A549 (cell line): ENCODE results near the gene ACVR1B. TPM values are rescaled to one million over a fixed set of nuclear protein-coding genes. Genes with fewer than 3 reads are reported as not detected.

ENCODE experiments used
- ATAC-seq, 2 experiments: fragments of 200-7000 bp in 1 of 2; fragments of >200 bp in 1 of 2; cut with Nextera tagmentation in 1 of 2; cut with Tn5 transposase in 1 of 2; 3 replicates each; pipeline versions ENCODE4 v1.8.0 to v1.9.1; 2018 to 2020; ENCODE audit warnings: mild to moderate bottlenecking in 1 of 2, moderate library complexity in 1 of 2
- CTCF ChIA-PET: fragments of 300-600 bp; sonication (Branson Sonifier 250); formaldehyde crosslinking; extraction: SDS; loops from one replicate; lab custom pipeline; 2021; ENCODE audit warnings: antibody characterized with exemption, inconsistent platforms; lab: Yijun Ruan, JAX
- POLR2A ChIA-PET: fragments of 350-600 bp; formaldehyde crosslinking; extraction: SDS; loops from one replicate; lab custom pipeline; 2021; ENCODE audit warnings: antibody characterized with exemption, inconsistent platforms; lab: Yijun Ruan, JAX
- DNase-seq, 2 experiments: peaks; one replicate each; pipeline versions ENCODE4 v3.0.0 to v3.0.0-alpha.2; 2011 to 2016; ENCODE audit warnings: low read depth in 1 of 2, low spot score in 1 of 2
- FAIRE-seq: peaks from 2 replicates; lab custom pipeline; 2011; peaks lifted over from hg19 to GRCh38; lab: Jason Lieb, UNC
- H3K27ac ChIP-seq, 2 experiments: fragments of >200 bp; sonication (Bioruptor Twin); formaldehyde crosslinking; 3 replicates each; pipeline ENCODE4 v1.5.1; 2016 to 2017
- H3K4me1 ChIP-seq: fragments of >200 bp; sonication (Bioruptor Twin); formaldehyde crosslinking; 3 replicates; pipeline ENCODE4 v1.6.1; 2016
- H3K4me2 ChIP-seq: fragments of >200 bp; sonication (Bioruptor Twin); formaldehyde crosslinking; 3 replicates; pipeline ENCODE4 v1.6.1; 2016
- H3K4me3 ChIP-seq: fragments of >200 bp; sonication (Bioruptor Twin); formaldehyde crosslinking; 3 replicates; pipeline ENCODE4 v1.5.1; 2016
- H3K9me3 ChIP-seq: fragments of >200 bp; sonication (Bioruptor Twin); formaldehyde crosslinking; 3 replicates; pipeline ENCODE4 v1.6.1; 2016
- EHF ChIP-seq: fragments of 250-450 bp; sonication (Bioruptor Pico); IDR thresholded peaks from 2 replicates; pipeline ENCODE4 v1.5.0; 2020; ENCODE audit warnings: mild to moderate bottlenecking
- EHMT2 ChIP-seq: fragments of 200-600 bp; sonication (generic); IDR thresholded peaks from 2 replicates; pipeline ENCODE4 v1.6.1; 2016; ENCODE audit warnings: antibody characterized with exemption, low read depth, mild to moderate bottlenecking, moderate library complexity
- EP300 ChIP-seq, 2 experiments: fragments of >200 bp; sonication (Bioruptor Twin); formaldehyde crosslinking; IDR thresholded peaks; 2 replicates in 1 of 2; 3 replicates in 1 of 2; pipeline ENCODE4 v1.6.1; 2016 to 2017
- ESRRA ChIP-seq: fragments of 150-350 bp; IDR thresholded peaks from 2 replicates; pipeline ENCODE4 v1.6.1; 2014; ENCODE audit warnings: mild to moderate bottlenecking, low read length, borderline replicate concordance
- FOSB ChIP-seq: fragments of 250-450 bp; sonication (Bioruptor Pico); IDR thresholded peaks from 2 replicates; pipeline ENCODE4 v1.5.0; 2020; ENCODE audit warnings: mild to moderate bottlenecking, moderate library complexity
- FOSL2 ChIP-seq, 2 experiments: fragments of 450-650 bp in 1 of 2; fragments of >200 bp in 1 of 2; sonication (Bioruptor Twin) in 1 of 2; formaldehyde crosslinking; IDR thresholded peaks; 2 replicates each; pipeline versions ENCODE4 v1.5.0 to v1.6.1; 2016 to 2020; ENCODE audit warnings: mild to moderate bottlenecking in 1 of 2, moderate library complexity in 1 of 2
- HDAC2 ChIP-seq: fragments of 200-600 bp; sonication (generic); IDR thresholded peaks from 2 replicates; pipeline ENCODE4 v1.6.1; 2016
- HOXA7 ChIP-seq: fragments of 250-450 bp; sonication (Bioruptor Pico); IDR thresholded peaks from 2 replicates; pipeline ENCODE4 v1.5.0; 2020; ENCODE audit warnings: mild to moderate bottlenecking, moderate library complexity
- KDM5A ChIP-seq: fragments of 200-600 bp; sonication (generic); IDR thresholded peaks from 2 replicates; pipeline ENCODE4 v1.6.1; 2016; ENCODE audit warnings: antibody characterized with exemption, mild to moderate bottlenecking
- NR3C1 ChIP-seq: fragments of >200 bp; sonication (Bioruptor Twin); formaldehyde crosslinking; IDR thresholded peaks from 3 replicates; pipeline ENCODE4 v1.6.1; 2017
- RCOR1 ChIP-seq: fragments of 150-350 bp; IDR thresholded peaks from 2 replicates; pipeline ENCODE4 v1.6.1; 2014; ENCODE audit warnings: antibody characterized with exemption, low read length, low read depth
- RFX5 ChIP-seq: fragments of 450-650 bp; IDR thresholded peaks from 2 replicates; pipeline ENCODE4 v1.7.1; 2014; ENCODE audit warnings: antibody characterized with exemption, mild to moderate bottlenecking, moderate library complexity
- SMC3 ChIP-seq: fragments of >200 bp; sonication (Bioruptor Twin); formaldehyde crosslinking; IDR thresholded peaks from 3 replicates; pipeline ENCODE4 v1.6.1; 2018; ENCODE audit warnings: inconsistent platforms
- TFCP2L1 ChIP-seq: fragments of 250-450 bp; sonication (Bioruptor Pico); IDR thresholded peaks from 2 replicates; pipeline ENCODE4 v1.5.0; 2021; ENCODE audit warnings: mild to moderate bottlenecking
- WGBS: methylation state at CpG from one replicate; pipeline ENCODE4 v1.1.6; 2017; ENCODE audit errors: missing lambda C conversion rate; 5-methylcytosine and 5-hydroxymethylcytosine counted together
- polyA plus RNA-seq, 4 experiments: library from polyadenylated mRNA; depleted of rRNA in 3 of 4; stranded (reverse); fragments of >200 nt; fragmentation: RNase III in 1 of 4; extraction: RNeasy Plus Mini Kit Qiagen cat#74134 plus additional on column Dnase treatment in 1 of 4; gene quantifications; 2 replicates in 3 of 4; 3 replicates in 1 of 4; pipeline ENCODE4 v1.2.3, GENCODE V29; 2011 to 2017
- TF ChIP-seq, protein P1 (sequence below): fragments of 450-650 bp; IDR thresholded peaks from 2 replicates; pipeline ENCODE4 v1.6.1; 2014; ENCODE audit warnings: antibody characterized with exemption
- TF ChIP-seq, protein P2 (sequence below): IDR thresholded peaks from 2 replicates; pipeline ENCODE4 v1.6.1; 2012; ENCODE audit warnings: low read depth, borderline replicate concordance
- TF ChIP-seq, protein P3 (sequence below): fragments of >200 bp; sonication (Bioruptor Twin); formaldehyde crosslinking; IDR thresholded peaks from 2 replicates; pipeline ENCODE4 v1.6.1; 2016
- TF ChIP-seq, protein P4 (sequence below): fragments of 250-450 bp; sonication (Bioruptor Pico); IDR thresholded peaks from 2 replicates; pipeline ENCODE4 v1.5.0; 2020; ENCODE audit warnings: low read depth, mild to moderate bottlenecking, moderate library complexity

The ACVR1B gene
- polyA plus RNA-seq, 2 of the 4 experiments (the other 2 are of a cell fraction): 15.2 to 18.4 TPM

DNA sequence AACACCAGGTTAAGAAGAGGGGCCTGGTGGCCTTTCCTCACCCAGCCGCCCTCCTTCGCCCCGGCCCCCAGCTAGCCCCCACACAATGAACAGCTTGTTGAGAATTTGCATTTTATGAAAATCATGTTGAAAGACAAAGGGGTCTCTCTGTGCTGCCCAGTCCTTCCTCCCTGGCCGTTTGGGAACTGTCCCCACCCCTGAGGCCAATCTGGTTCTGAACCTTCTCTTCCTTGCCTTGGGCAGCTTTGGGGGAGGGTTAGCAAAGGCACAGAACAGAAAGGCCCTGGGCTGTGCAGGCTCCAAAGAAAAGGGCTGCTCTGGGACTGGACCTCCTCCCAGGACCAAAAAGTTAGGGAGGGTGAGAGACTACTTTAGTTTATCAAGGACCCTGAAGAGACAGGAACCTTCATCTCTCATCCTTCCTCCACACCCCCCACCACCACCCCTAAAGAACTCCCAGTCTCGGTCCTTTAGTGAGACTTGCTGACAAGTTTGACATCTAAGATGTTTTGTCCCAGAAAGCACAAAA is 56.5 kb downstream of the ACVR1B start (continued):
- TF ChIP-seq RCOR1: no peak
- TF ChIP-seq, protein P1, sequence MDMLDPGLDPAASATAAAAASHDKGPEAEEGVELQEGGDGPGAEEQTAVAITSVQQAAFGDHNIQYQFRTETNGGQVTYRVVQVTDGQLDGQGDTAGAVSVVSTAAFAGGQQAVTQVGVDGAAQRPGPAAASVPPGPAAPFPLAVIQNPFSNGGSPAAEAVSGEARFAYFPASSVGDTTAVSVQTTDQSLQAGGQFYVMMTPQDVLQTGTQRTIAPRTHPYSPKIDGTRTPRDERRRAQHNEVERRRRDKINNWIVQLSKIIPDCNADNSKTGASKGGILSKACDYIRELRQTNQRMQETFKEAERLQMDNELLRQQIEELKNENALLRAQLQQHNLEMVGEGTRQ: no peak

DNA sequence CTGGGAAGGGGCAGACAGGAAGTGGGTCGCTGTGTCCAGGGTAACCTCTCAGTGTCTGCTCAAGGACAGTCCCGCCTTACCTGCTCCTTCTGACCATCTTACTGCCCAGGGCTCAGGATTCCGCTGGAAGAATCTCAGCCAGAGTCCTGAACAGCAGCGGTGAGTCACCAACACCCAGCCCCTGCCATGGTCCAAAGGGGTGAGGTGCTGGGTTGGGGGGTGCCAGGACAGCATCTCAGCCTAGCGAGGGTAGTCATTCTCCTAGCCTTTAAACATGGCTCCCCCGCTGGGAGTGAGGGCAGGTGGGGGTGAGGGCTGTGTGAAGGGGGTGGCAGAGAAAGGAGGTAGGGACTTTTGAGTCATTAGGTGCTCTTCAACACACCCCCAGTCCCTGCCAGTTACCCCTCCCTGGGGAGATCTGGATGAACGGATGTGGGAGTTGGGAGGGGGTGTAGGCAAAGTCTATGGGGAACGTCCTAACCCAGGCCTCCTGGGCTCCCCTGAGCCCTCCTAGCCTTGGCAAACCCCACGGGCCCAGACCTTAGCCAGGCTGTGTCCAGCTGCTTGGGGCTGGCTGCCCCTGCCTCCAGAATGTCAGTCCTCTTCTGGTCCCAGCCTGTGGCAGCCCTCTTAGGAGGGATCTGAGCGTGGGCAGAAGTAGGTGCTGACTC is 57.7 kb downstream of the ACVR1B start:
- no peak for DNase-seq
- H3K4me2 ChIP-seq: no peak overlapping the region
- CTCF ChIA-PET: interaction anchor here (34.6 to 41.8 kb wide), 3 partner anchors 11 to 62 kb away, joined by 1544 to 1730 read pairs (median 1544); partner anchors contain the start of genes ATG101, NR4A1, SMIM41 and TAMALIN
- POLR2A ChIA-PET: no interaction called here
- TF ChIP-seq, protein P2, sequence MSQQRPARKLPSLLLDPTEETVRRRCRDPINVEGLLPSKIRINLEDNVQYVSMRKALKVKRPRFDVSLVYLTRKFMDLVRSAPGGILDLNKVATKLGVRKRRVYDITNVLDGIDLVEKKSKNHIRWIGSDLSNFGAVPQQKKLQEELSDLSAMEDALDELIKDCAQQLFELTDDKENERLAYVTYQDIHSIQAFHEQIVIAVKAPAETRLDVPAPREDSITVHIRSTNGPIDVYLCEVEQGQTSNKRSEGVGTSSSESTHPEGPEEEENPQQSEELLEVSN: no peak
- TF ChIP-seq EHF (CRISPR knock-in tag) (no peak), HDAC2 (no peak), RFX5 (no peak)
- TF ChIP-seq, protein P3, sequence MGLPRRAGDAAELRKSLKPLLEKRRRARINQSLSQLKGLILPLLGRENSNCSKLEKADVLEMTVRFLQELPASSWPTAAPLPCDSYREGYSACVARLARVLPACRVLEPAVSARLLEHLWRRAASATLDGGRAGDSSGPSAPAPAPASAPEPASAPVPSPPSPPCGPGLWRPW: no peak
- no peaks in the 10 kb centered on the region for H3K9me3 ChIP-seq
- FAIRE-seq: no peak
- ATAC-seq: no peak
- H3K27ac ChIP-seq: no peak overlapping the region
- no peak overlapping the region for H3K4me3 ChIP-seq
- WGBS: 87% methylated on average over 10 of the region's 10 CpGs
- 0 out of 3 replicates have a peak, but pooled peaks cover 3% of the 10 kb centered on the region for H3K4me1 ChIP-seq

DNA sequence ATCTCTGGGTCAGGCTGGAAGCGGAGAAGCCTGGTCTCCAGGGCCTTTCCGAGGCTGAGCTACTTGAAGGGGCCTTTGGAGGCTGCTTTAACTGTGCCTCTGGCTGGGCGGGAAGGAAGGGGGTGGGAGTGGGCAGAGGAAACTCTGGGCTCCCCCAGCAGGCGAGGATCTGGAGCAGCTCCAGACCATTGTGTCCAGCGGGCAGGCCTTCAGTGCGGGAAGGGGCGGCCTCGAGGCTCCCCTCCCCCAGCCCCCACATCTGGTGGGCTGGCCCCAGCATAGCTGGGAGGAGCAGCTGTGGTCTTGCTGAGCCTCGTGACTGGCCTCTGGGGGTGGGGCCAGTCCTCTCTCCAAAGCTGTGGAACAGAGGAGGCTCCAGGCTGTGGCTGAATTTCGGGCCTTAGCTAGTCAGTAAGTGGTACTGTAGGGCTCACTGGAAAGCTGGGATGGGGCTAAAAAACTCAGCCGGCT is 58.7 kb downstream of the ACVR1B start:
- Histone ChIP-seq H3K4me3 (no peak overlapping the region), H3K4me2 (no peak overlapping the region), H3K9me3 (no peaks in the 10 kb centered on the region), H3K4me1 (0 out of 3 replicates have a peak, but pooled peaks cover 3% of the 10 kb centered on the region), H3K27ac (no peak overlapping the region)
- 73% methylated on average over 11 of the region's 11 CpGs for WGBS
- DNase-seq: no peak
- POLR2A ChIA-PET: no interaction called here
- TF ChIP-seq EP300 (IDR thresholded peaks at IDR 0.05) (no peak), TFCP2L1 (CRISPR knock-in tag) (no peak), EHMT2 (no peak), KDM5A (no peak), ESRRA (no peak), SMC3 (no peak), HOXA7 (CRISPR knock-in tag) (no peak), FOSL2 (IDR thresholded peaks at IDR 0.05) (no peak), FOSL2 (CRISPR knock-in tag; IDR thresholded peaks at IDR 0.05) (no peak), NR3C1 (no peak), HDAC2 (no peak), FOSB (CRISPR knock-in tag) (no peak)
- TF ChIP-seq, protein P4, sequence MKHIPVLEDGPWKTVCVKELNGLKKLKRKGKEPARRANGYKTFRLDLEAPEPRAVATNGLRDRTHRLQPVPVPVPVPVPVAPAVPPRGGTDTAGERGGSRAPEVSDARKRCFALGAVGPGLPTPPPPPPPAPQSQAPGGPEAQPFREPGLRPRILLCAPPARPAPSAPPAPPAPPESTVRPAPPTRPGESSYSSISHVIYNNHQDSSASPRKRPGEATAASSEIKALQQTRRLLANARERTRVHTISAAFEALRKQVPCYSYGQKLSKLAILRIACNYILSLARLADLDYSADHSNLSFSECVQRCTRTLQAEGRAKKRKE: no peak
- ATAC-seq: peak in 1 of 2 experiments; percentile 42; a peak in 3 of 6 replicates
- no peak for FAIRE-seq
- CTCF ChIA-PET: interaction anchor here (1.2 to 41.8 kb wide), 4 partner anchors 10 to 113 kb away, joined by 3 to 1730 read pairs (median 1544); partner anchors contain the start of genes ATG101, NR4A1, SMIM41 and TAMALIN
